T-helper 1 cell treated with Interleukin-12 subunit alpha and Interleukin-12 subunit beta and Interleukin-4 antibody, amounts not matched to agents 30 ng/mL and 1 ng/mL, for 36 hours (primary cell): ENCODE data around the gene PTPN11. TPM values are rescaled to one million over a fixed set of nuclear protein-coding genes. Genes with fewer than 3 reads are reported as not detected.
"Not testable (repeated sequence)": the region's sequence is repeated elsewhere in the genome, so short reads cannot be mapped to it uniquely, and the experiment has no call there.

Experiments
- intact Hi-C: fragments of 100-400 bp; cut with micrococcal nuclease; formaldehyde crosslinking; loops from one replicate; pipeline ENCODE4 v1.15.1; 2024
- total RNA-seq: library from RNA; stranded (reverse); gene quantifications from 2 replicates; pipeline ENCODE4 v1.2.3, GENCODE V29; 2022

PTPN11 gene
- total RNA-seq, 1 donor from 2014 or later: 105 TPM

- intact Hi-C loops: no loop called here
These were observed 87.9 kb downstream of the PTPN11 start for GRCh38 chr12:112506513-112507166.

- intact Hi-C loops: no loop called here
These were observed 94.7 kb downstream of the PTPN11 start for GRCh38 chr12:112513471-112513870.

GRCh38 chr12:112514456-112514855 is 95.7 kb downstream of the PTPN11 start:
- intact Hi-C loops: no loop called here

GRCh38 chr12:112514926-112515642 is 96.3 kb downstream of the PTPN11 start:
- intact Hi-C loops: no loop called here

GRCh38 chr12:112515868-112516267 is 97.1 kb downstream of the PTPN11 start:
- intact Hi-C loops: no loop called here

GRCh38 chr12:112517730-112518364 is 99.1 kb downstream of the PTPN11 start:
- intact Hi-C loops: no loop called here

GRCh38 chr12:112518365-112518735 is 99.6 kb downstream of the PTPN11 start:
- intact Hi-C loops: no loop called here

GRCh38 chr12:112519841-112520340 is 101.1 kb downstream of the PTPN11 start:
- intact Hi-C loops: not testable (repeated sequence)

GRCh38 chr12:112523856-112524255 is 105.1 kb downstream of the PTPN11 start:
- intact Hi-C loops: no loop called here

GRCh38 chr12:112524269-112524668 is 105.5 kb downstream of the PTPN11 start:
- intact Hi-C loops: no loop called here

- intact Hi-C loops: no loop called here
These were observed 106.1 kb downstream of the PTPN11 start for GRCh38 chr12:112524676-112525425.

- intact Hi-C loops: no loop called here
These were observed 106.7 kb downstream of the PTPN11 start for GRCh38 chr12:112525426-112525809.

GRCh38 chr12:112527082-112527481 is 108.3 kb downstream of the PTPN11 start:
- intact Hi-C loops: no loop called here

GRCh38 chr12:112527501-112527900 is 108.8 kb downstream of the PTPN11 start:
- intact Hi-C loops: no loop called here

GRCh38 chr12:112528521-112528920 is 109.8 kb downstream of the PTPN11 start:
- intact Hi-C loops: no loop called here

GRCh38 chr12:112530941-112531340 is 112.2 kb downstream of the PTPN11 start:
- intact Hi-C loops: no loop called here

- intact Hi-C loops: no loop called here
These were observed 113.4 kb downstream of the PTPN11 start for GRCh38 chr12:112532106-112532505.

- intact Hi-C loops: no loop called here
These were observed 114.8 kb downstream of the PTPN11 start for GRCh38 chr12:112533528-112533927.

- intact Hi-C loops: no loop called here
These were observed 116.3 kb downstream of the PTPN11 start for GRCh38 chr12:112535017-112535416.

- intact Hi-C loops: no loop called here
These were observed 117.1 kb downstream of the PTPN11 start for GRCh38 chr12:112535637-112536366.

GRCh38 chr12:112536367-112536730 is 117.6 kb downstream of the PTPN11 start:
- intact Hi-C loops: no loop called here
